NOMO-1 treated with DMSO at 0.1 percent for 48 hours (cell line): ENCODE measurements around the gene PRKCH.

Experiments used
- DNase-seq: peaks from one replicate; lab custom pipeline; 2025; ENCODE audit not compliant: unreplicated experiment; lab: John Stamatoyannopoulos, UW

Gene PRKCH

DNA sequence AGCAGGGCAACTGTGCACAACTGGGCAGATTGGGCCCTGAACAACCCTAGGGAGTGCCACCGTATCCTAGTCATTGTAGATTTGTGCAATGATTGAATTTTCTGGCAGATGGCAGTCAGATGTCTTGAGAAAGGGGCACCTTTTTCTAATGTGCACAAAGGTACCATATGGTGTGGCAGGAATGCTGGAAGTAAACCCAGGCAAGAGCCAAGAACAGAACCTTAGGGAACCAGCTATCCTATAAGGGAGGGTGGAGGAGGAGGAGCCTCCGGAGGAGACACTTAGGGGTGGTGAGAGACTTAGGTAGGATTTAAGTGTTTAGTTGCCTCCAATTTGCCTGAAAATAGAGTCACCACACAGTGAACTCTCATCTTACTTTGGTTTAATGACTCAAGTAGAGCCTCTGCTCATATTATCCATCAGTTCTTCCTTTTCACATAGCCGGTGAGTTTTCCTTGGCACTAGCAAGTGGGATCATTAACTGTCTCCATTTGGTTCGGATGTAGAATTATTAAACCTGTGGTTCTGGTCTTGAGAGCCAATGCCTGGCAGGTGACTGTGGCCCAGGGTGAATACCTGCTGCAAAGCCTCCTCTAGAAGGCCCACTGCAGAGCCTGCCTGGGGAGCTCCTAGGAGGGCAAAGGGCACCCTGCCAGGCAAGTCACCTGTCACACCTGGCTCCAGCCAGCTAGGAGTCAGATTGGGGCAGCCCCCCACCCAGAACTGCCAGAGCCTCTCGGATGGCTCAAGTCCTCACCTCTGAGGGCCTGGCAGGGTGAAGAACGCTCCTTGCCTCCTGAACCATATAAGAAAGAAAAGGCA lies 189.6 kb downstream of the PRKCH start:
- no peak for DNase-seq

DNA sequence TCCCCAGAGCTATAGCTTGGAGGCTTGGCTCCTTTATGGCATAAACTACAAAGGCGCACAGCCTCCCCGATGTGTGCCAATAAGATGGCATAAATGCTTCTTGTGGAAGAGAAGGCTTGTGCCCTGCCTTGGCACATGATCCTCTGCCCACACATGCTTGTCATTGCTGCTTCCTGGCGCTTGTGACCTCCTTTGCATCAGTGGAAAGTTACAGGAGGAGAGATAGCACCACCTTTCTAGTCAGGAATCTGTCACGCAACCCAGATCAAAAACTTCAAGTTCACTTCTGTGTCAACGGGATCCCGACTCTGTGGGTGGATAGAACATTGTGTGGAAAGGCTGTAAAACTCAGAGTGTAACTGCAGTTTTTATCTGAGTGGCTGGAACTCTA lies 190.2 kb downstream of the PRKCH start:
- DNase-seq, result no peak

DNA sequence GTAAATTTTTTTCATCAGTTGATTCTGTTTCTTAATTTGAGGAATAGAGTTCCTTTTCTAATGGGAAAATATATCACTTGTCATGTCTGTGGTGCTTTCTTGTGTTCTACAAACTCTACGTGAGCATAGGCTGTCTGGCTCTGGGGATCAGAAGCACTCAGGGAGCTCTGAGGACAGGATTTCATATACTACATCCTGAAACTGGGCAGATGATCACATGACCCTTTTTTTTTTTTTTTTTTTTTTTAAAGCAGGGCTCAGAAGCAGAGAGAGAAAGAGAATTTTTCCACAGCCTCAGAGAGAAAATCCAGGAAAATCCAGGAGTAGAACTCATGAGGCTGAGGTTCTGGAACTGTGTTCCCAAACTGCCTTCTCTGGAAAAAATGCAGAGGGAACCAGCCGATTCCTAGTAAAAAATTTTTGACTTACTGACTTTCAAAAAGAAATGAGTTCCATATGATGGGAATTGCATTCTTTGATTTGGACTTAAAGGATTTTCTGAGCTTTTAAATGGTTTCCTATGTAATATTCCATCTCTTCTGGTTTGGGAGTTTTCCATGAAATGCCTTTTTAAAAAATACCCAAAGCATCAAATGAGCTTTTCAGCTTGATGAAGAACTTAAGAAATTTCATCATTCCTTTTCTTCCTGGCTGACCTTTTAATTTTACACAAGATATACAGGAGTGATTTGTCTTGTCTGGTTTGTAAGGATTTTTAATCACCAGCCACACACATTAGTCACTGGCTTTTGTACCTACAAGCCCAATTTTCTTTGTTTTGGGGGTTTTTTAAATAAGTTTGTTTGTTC lies 190.9 kb downstream of the PRKCH start:
- DNase-seq, result no peak

DNA sequence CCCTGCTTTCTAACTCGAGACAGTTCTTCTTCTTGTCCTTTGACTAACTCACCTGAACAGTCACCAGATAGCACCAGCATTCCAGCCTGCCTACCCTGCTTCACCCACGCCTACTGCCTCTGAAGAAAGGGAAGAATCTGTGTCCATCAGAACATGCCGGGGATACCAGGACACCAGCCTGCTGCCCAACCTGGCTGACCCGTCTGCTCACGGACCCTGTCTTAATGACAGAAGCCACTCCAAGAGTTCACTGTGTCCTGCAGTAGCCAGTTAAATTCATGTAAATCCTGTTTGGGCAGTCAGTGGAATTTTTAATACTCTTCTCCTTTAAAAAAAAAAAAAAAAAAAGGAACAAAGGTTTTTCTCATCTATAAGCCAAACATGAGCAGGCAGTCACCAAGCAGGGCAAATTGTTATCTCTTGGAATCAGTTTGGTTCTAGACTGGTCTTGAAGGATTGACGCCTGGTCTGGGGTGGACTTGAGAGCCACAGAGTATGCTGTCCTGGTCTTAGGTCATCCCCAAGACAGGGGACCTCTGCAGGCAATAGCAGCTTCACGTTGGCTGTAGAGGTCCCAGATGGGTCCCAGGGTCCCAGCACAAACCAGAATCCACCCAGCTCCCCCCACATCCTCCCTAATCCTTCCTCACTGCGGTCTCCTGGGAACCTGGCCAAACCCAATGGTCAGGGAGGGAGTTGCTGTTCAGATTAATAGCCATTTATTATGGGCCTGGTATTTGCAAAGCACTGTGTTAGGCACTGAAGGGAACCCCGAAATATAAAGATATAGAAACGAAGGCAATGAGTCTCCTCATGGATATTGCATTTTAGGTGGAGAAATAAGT lies 192.8 kb downstream of the PRKCH start:
- no peak for DNase-seq

DNA sequence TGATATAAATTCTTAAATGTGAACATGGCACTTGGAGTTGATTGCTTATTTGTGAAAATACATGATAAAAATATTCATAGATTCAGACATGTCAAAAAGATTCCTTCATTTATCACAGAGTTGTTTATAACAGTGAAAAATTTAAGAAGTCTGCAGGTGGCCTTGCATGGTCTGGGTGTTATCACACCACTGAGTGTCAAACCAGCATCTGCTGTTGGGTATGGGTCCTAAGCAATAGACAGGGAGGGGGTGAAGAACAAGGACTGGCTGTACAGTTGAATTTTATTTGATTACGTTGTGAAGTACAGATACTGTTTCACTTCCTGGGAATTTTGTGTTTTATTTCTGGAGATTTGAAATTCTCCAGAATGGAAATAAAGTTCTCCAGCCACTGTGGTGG lies 193.5 kb downstream of the PRKCH start:
- no peak for DNase-seq

DNA sequence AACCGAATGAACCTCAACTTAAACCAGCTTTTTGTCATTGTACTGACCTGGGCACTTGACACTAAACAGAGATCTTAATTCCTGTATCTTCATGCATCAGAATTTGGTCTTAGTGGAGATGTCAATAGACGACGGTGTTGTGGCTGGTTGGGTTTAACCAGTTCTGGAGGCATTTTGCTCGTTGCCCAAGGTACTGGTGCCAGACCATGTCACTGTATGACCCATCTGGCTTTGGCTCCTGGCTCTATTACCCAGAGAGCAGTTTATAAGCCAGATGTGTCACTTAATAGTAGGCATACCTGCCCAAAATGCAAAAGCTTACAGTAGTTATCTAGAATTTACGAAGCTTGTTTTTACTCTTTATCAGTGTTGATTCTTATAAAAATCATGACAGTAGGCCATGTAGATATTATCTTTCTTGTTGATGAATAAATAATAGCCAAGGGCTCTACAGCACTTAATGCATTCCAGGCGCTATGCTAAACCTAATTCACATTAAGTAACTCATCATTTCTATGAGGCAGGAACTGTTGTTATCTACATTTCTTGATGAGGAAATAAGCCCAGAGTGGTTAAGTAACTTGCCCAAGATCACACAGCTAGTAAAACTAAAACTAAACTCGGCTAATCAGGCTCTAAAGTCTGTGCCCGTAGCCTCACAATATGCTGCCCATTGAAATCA lies 194.2 kb downstream of the PRKCH start:
- DNase-seq, result no peak

DNA sequence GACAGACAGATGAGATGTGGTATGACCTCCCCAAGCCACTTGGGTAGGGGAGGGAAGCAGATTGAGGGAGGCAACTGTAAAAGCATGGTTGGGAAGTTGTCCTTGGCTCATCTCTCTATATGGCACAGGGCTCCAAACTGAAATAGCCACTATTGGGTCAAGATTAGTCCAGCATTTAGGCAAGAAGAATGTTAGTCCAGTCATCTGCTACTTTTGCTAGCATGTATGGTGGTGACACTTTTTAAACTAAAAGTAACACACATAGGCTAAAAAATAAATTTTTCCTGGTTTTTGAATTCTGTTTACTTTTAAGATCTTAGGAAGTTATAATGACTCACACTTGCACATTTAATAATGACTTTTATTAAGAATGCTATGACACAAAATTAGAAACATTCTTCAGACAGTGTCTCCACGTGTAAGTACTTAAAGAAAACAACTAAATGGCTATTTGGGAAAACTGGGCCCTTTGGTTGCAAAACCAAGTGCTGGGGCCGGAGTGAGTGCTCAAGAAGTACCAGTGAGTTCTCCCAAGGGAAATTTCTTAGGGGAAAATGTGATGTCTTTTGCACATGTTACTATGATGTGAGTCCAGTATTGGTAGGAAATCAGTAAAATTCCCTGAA lies 194.9 kb downstream of the PRKCH start:
- no peak for DNase-seq

DNA sequence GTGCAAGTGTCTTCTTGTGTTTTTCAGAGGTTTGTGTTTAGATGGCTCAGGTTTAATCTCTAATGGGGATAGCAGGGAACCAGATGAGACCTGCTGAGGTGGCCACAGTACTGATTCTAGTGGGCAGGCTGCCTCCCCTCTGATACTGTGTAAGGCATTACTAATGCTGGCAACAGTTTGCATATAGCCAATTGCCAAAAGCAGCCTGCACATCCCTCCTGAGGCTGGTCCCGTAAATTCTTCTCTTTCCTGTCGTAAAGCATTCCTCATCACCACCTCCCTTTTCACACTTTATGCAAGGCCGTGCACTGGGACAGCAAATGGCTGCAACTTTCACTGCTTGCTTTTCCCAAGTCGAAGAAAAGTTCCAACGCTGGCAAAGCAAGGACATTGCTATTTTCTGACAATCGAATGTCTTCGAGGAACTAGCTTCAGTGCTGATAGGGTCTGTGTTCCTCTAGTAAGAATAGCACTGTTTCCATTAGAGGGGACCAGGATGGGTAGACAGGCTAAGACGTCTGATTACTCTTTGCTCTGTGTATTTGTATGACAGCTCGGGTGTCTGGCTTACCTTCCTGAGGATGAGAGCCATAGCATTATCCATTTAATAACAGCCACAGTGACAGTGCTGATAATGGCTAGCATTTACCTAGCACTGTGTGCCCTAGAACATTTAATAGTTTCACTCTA lies 195.7 kb downstream of the PRKCH start:
- DNase-seq, result no peak

DNA sequence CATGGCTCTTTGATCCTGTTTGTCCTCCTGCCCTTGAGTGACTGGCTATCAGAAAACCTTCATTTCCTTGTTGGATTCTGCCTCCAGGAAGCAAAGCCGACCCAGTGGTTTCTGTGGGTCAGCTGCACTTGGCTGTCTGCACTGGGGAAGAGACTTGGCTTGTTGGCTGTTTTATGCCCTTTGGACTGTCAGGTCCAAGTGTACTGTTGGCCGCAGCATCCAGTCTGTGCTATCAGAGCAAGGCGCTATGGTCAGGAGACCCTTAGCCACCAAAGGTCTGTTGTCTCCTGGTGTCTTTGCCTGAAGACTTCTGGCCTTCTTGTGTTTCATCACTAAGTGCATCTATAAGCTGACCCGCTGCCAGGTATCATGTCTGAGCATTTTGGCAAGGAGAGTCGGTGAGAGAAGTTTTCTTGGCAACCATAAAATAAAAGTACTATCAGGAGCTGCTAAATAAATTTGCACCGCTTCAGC lies 196.6 kb downstream of the PRKCH start:
- no peak for DNase-seq

DNA sequence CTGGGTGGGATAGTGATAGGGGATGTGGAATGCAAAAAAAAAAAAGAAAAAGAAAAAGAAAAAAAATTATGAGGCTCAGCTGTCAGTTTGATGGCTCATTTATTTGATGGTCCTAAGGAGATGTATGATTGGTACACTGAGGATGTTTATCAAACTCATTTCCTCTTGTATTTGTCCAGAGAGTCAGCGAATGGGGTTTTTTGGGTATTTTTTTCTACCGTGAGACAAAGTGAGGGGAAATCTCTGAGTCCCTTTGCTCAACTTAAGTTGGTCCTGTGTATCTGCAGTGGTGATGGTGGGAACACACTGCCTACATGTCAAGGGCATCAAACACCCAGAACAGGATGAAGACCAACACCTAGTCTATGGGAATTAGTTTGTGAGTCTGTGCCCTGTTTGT lies 197.0 kb downstream of the PRKCH start:
- DNase-seq, result no peak

DNA sequence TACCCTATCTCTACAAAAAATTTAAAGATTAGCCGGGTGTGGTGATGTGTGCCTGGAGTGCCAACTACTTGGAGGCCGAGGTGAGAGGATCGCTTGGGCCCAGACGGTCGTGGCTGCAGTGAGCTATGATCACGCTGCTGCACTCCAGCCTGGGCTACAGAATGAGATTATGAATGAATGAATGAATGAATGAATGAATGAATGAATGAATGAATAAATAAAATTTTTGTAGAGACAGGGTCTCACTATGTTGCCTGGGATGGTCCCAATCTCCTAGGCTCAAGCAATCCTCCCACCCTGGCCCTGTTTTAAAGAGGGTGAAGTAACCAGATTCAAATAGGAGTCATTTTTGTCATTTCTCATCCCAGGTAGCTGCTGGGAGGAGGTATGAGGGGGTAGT lies 197.7 kb downstream of the PRKCH start:
- DNase-seq, result no peak

DNA sequence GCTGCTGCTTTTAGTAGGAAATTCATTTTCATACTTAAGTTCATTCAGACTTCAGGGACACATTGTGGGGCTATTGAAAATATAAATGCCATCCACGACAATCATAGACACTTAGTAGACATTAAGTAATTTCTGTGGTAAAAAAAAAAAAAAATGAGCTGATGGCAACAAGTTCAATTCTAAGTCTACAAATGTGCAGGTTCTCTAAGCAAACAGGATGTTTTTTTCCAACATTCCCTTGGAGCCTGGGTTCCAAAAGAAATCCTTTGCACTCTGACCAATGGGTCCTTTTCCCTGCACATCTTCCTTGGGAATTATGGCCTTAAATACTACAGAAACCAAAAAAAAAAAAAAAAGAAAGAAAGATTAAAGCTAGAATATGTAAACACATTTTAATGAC lies 198.4 kb downstream of the PRKCH start:
- DNase-seq, result no peak

DNA sequence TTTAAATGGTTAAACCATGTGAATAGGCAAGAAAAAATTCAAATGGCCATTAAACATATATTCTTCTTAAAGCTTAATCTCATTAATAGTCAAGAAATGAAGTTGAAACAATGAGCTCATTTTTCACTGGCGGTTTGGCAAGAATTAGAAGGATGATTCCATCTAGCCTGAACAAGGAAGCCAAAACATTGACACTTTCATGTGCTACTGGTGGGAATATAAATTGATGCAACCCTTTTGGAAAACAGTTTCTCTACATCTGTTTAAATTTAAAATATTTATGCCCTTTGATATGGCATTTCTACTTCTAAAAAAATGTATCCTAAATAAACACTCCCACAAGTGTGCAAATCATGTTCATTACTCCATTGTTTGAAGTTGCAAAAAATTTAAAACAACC lies 199.2 kb downstream of the PRKCH start:
- no peak for DNase-seq

DNA sequence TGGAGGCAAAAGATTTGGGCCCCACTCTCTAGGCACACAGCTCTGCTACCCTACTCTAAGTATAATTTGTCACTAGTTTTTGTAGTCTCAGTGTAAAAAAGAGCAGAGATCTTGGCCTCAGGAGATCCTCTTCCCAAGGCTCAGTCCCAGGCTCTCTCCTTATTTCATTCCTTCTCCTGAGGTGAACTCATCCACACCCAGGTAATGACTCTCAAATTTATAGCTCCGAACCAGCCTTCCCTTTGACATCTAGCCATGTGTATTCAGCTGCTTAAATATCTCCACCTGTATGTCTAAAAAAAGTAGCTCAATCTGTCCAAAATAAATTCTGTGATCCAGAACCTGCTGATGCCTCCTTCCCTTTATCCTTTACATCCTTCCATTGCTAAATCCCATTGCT lies 200.4 kb downstream of the PRKCH start:
- no peak for DNase-seq

DNA sequence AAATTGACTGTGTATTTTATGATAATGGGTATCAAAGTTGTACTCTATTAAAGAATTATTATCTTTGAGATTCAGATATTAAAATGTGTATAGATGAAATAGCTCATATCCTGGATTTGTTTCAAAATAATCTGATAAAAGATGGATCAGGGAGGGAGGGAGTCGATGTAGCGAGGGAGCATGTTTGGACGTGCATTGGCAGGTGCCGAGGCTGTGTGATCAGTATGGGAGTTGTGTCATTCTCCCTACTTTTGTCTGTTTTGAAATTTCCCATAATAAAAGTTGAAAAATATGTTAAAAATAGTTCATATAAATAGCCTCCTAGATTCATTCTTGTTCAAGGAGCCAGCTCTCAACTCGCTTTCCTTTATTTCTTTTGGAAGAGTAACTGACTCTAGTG lies 202.4 kb downstream of the PRKCH start:
- DNase-seq, result no peak

DNA sequence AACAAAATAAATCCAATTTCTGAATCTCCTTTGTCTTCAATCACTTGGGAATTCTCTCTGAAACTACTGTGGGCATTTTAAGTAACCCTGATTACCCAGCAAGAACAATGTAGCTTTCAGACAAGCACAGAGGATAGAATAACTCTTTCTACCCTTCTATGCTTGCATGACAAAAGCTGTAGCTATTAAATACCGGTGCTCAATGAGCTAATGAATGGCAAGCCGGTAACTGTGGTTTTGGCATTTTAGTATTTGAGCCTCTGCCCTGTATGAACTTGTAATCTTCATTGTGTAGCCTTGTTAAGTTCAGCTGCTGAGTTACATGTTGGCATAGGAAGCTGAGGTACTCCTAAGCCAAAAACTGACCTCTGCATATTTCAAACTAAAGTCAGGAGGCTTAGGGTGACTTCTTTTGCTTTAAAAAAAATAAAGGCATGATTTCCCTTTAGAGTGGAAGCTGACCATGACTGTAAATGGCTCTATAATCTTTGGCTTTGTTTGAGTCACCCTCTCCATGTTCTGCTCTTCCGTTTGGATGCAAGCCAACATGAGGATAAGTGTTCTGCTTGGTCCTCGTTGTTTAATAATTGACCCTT lies 202.9 kb downstream of the PRKCH start:
- DNase-seq, result no peak

DNA sequence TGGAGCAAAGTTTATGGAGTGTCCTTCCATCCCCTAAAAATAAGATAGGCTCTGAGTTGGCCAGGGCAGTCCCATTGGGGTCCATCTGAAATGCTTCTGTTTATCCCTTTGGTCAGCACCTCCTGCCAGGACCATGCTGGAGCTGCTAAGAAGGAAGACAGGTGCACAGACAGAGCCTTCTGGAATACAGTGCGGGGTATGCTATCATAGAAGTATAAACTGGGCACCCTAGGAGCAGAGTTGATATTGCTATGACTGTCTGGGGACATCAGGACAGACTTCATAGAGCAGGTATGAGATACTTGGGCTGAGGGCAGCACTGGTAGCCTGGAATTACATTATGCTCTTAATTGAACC lies 203.5 kb downstream of the PRKCH start:
- no peak for DNase-seq

DNA sequence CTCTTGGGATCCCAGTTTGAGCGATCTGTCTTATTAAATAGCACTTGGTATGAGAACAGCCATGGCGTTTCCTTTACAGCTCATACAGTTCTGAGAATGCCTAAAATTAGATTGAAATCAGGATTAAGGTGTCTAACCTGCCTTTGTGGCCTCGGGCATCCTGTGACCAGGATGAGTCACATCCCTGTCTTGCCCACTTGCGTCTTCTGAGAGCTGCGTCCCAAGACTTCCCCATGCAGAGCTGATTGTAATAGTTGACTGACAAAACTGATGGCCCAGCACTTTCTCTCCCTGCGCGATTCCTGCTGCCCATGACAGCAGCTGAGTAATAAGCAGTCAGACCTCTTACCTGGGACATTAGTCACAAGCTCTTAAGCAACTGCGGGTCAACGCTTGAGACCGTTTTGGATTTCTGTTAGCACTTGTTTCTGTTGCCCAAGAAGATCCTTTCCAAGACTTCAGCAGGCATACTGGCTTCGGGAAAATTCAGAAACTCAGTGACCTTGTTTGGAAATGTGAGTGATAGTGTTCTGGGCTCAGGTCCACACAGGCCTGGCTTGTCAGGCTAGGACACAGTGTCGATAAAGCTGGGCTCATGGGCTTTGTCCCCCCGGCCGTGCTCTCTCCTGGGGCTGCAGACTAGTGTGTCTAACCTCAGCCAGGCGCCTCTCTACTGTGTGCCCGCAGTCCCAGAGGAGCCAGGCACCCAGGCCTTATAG lies 204.1 kb downstream of the PRKCH start:
- DNase-seq, result peak; percentile 56
